H1 (cell line): Measurements from ENCODE around the gene PLA2G4E. TPM values are rescaled to one million over a fixed set of nuclear protein-coding genes. Genes with fewer than 3 reads are reported as not detected.

ENCODE experiments used
- CTCF ChIA-PET: fragments of 300-600 bp; sonication (Branson Sonifier 250); formaldehyde crosslinking; loops from one replicate; lab custom pipeline; 2021; ENCODE audit not compliant: partially characterized antibody; lab: Charles Lee
- POLR2A ChIA-PET: fragments of 300-600 bp; sonication (Branson Sonifier 250); formaldehyde crosslinking; loops from one replicate; lab custom pipeline; 2021; ENCODE audit warnings: inconsistent platforms; ENCODE audit not compliant: partially characterized antibody; lab: Charles Lee
- DNase-seq, 2 experiments: peaks; one replicate each; pipeline versions ENCODE4 v3.0.0 to v3.0.0-alpha.2; 2010 to 2022; ENCODE audit warnings: low spot score in 2 of 2, low read depth in 1 of 2, mixed read lengths in 1 of 2
- FAIRE-seq: peaks from 2 replicates; lab custom pipeline; 2011; peaks lifted over from hg19 to GRCh38; lab: Jason Lieb, UNC
- H2AFZ ChIP-seq: 2 replicates; pipeline ENCODE4 v1.8.1; 2012; ENCODE audit warnings: low read length, inconsistent platforms
- H2AK5ac ChIP-seq: 2 replicates; pipeline ENCODE4 v1.6.1; 2013; ENCODE audit warnings: low read depth, low read length
- H2BK120ac ChIP-seq: replicated peaks from 2 replicates; pipeline ENCODE3; 2013; ENCODE audit warnings: low read depth, low read length, inconsistent platforms
- H2BK12ac ChIP-seq: 2 replicates; pipeline ENCODE4 v1.6.1; 2013; ENCODE audit warnings: low read depth, low read length
- H2BK15ac ChIP-seq: 2 replicates; pipeline ENCODE4 v1.6.1; 2013; ENCODE audit warnings: low read length
- H2BK20ac ChIP-seq: 2 replicates; pipeline ENCODE4 v1.6.1; 2013; ENCODE audit warnings: low read length
- H2BK5ac ChIP-seq: 2 replicates; pipeline ENCODE4 v1.6.1; 2013; ENCODE audit warnings: low read depth, low read length
- H3K14ac ChIP-seq: 2 replicates; pipeline ENCODE4 v1.6.1; 2013; ENCODE audit warnings: inconsistent platforms; ENCODE audit not compliant: insufficient read length
- H3K18ac ChIP-seq: 2 replicates; pipeline ENCODE4 v1.6.1; 2013; ENCODE audit warnings: low read length; ENCODE audit errors: extremely low read depth
- H3K23ac ChIP-seq: 2 replicates; pipeline ENCODE4 v1.6.1; 2013; ENCODE audit warnings: inconsistent platforms; ENCODE audit not compliant: insufficient read length
- H3K23me2 ChIP-seq: 2 replicates; pipeline ENCODE4 v1.6.1; 2013; ENCODE audit warnings: low read depth, low read length
- H3K27ac ChIP-seq: 2 replicates; pipeline ENCODE4 v1.6.1; 2011; ENCODE audit warnings: low read depth, low read length, inconsistent platforms
- H3K27me3 ChIP-seq, 4 experiments: replicated peaks in 1 of 4; 1 replicate in 1 of 4; 2 replicates in 3 of 4; pipeline versions ENCODE4 v1.6.1 to v1.8.1; 2011 to 2013; ENCODE audit warnings: low read length in 3 of 4, mild to moderate bottlenecking in 3 of 4, inconsistent platforms in 2 of 4, mixed read lengths in 2 of 4, moderate library complexity in 1 of 4; ENCODE audit not compliant: control insufficient read depth in 3 of 4, insufficient read depth in 3 of 4; ENCODE audit errors: extremely low read depth in 1 of 4
- H3K36me3 ChIP-seq, 4 experiments: 2 replicates each; pipeline versions ENCODE4 v1.6.1 to v1.8.1; 2011 to 2013; ENCODE audit warnings: mild to moderate bottlenecking in 4 of 4, low read length in 3 of 4, moderate library complexity in 2 of 4, control low read depth in 1 of 4, inconsistent platforms in 1 of 4; ENCODE audit not compliant: insufficient read depth in 4 of 4, control insufficient read depth in 2 of 4
- H3K4ac ChIP-seq: replicated peaks from 2 replicates; pipeline ENCODE3; 2013; ENCODE audit warnings: low read length, low read depth, mixed read lengths, inconsistent platforms; ENCODE audit not compliant: insufficient read length
- H3K4me1 ChIP-seq, 4 experiments: replicated peaks in 1 of 4; 1 replicate in 1 of 4; 2 replicates in 3 of 4; pipeline versions ENCODE4 v1.6.1 to v1.8.1; 2011 to 2013; ENCODE audit warnings: low read length in 3 of 4, inconsistent platforms in 2 of 4, mixed read lengths in 1 of 4; ENCODE audit not compliant: insufficient read depth in 4 of 4, control insufficient read depth in 3 of 4
- H3K4me2 ChIP-seq, 2 experiments: 2 replicates each; pipeline versions ENCODE4 v1.6.1 to v1.8.1; 2011 to 2013; ENCODE audit warnings: low read depth in 2 of 2, low read length in 2 of 2, control low read depth in 1 of 2, inconsistent platforms in 1 of 2, mild to moderate bottlenecking in 1 of 2; ENCODE audit not compliant: insufficient read depth in 1 of 2
- H3K4me3 ChIP-seq, 4 experiments: fragments of 200-600, 300-600 bp in 1 of 4; sonication (generic), shearing (Covaris generic), sonication (Bioruptor Twin) in 1 of 4; 2 replicates each; pipeline versions ENCODE4 v1.5.1 to v1.8.1; 2011 to 2016; ENCODE audit warnings: low read length in 4 of 4, low read depth in 3 of 4, control low read depth in 2 of 4, inconsistent platforms in 2 of 4, mild to moderate bottlenecking in 2 of 4, mixed read lengths in 1 of 4, moderate library complexity in 1 of 4; ENCODE audit not compliant: insufficient read depth in 2 of 4; ENCODE audit errors: extremely low read depth in 1 of 4
- H3K56ac ChIP-seq: replicated peaks from 2 replicates; pipeline ENCODE3; 2013; ENCODE audit warnings: low read depth, mild to moderate bottlenecking, mixed read lengths, low read length, inconsistent platforms; ENCODE audit not compliant: insufficient read length
- H3K79me1 ChIP-seq: 2 replicates; pipeline ENCODE4 v1.6.1; 2013; ENCODE audit warnings: low read depth, low read length, control low read depth
- H3K79me2 ChIP-seq, 2 experiments: 2 replicates each; pipeline versions ENCODE4 v1.6.1 to v1.8.1; 2012 to 2013; ENCODE audit warnings: low read length in 2 of 2, mild to moderate bottlenecking in 2 of 2, inconsistent platforms in 1 of 2; ENCODE audit not compliant: insufficient read depth in 2 of 2, control insufficient read depth in 1 of 2
- H3K9ac ChIP-seq, 4 experiments: replicated peaks in 1 of 4; 1 replicate in 1 of 4; 2 replicates in 3 of 4; pipeline versions ENCODE4 v1.6.1 to v1.8.1; 2011 to 2013; ENCODE audit warnings: low read depth in 3 of 4, low read length in 3 of 4, control low read depth in 2 of 4, mild to moderate bottlenecking in 2 of 4, moderate library complexity in 2 of 4, inconsistent platforms in 1 of 4; ENCODE audit errors: extremely low read depth in 1 of 4
- H3K9me3 ChIP-seq, 2 experiments: 2 replicates each; pipeline versions ENCODE4 v1.6.1 to v1.8.1; 2012 to 2013; ENCODE audit warnings: mild to moderate bottlenecking in 2 of 2, moderate library complexity in 2 of 2, control low read depth in 1 of 2, inconsistent platforms in 1 of 2, low read depth in 1 of 2, low read length in 1 of 2, mixed read lengths in 1 of 2; ENCODE audit not compliant: insufficient read depth in 2 of 2
- H4K20me1 ChIP-seq, 2 experiments: replicated peaks in 1 of 2; 2 replicates each; pipeline versions ENCODE3 to v1.8.1; 2011 to 2013; ENCODE audit warnings: inconsistent platforms in 2 of 2, low read length in 2 of 2, mild to moderate bottlenecking in 1 of 2; ENCODE audit not compliant: insufficient read depth in 2 of 2, control insufficient read depth in 1 of 2
- H4K5ac ChIP-seq: 2 replicates; pipeline ENCODE4 v1.6.1; 2013; ENCODE audit warnings: low read length, low read depth, mixed read lengths, inconsistent platforms; ENCODE audit not compliant: insufficient read length
- H4K8ac ChIP-seq: 2 replicates; pipeline ENCODE4 v1.8.0; 2013; ENCODE audit warnings: mild to moderate bottlenecking, moderate library complexity, low read length, inconsistent platforms; ENCODE audit not compliant: insufficient read depth; ENCODE audit errors: extremely low read depth
- H4K91ac ChIP-seq: replicated peaks from 2 replicates; pipeline ENCODE3; 2013; ENCODE audit warnings: low read length, mixed read lengths, inconsistent platforms; ENCODE audit not compliant: insufficient read length
- CBX8 ChIP-seq: fragments of 300-800, 300-1000 bp; sonication (generic); IDR thresholded peaks from 2 replicates; pipeline ENCODE4 v1.7.1; 2016; ENCODE audit warnings: low read depth, low read length, borderline replicate concordance
- CTCF ChIP-seq, 3 experiments: IDR thresholded peaks; 1 replicate in 2 of 3; 2 replicates in 1 of 3; pipeline versions ENCODE4 v1.5.1 to v1.6.1; 2011; ENCODE audit warnings: low read length in 3 of 3, mild to moderate bottlenecking in 3 of 3, inconsistent platforms in 2 of 3, low read depth in 1 of 3, moderate library complexity in 1 of 3; ENCODE audit not compliant: insufficient read depth in 1 of 3; ENCODE audit errors: control extremely low read depth in 1 of 3
- EP300 ChIP-seq, 2 experiments: IDR thresholded peaks; 1 replicate in 1 of 2; 2 replicates in 1 of 2; pipeline ENCODE4 v1.6.1; 2011 to 2012; ENCODE audit warnings: low read depth in 2 of 2, low read length in 2 of 2, mild to moderate bottlenecking in 2 of 2, borderline replicate concordance in 1 of 2, inconsistent platforms in 1 of 2, moderate library complexity in 1 of 2
- HDAC2 ChIP-seq, 2 experiments: fragments of 300-600 bp in 1 of 2; sonication (generic) in 1 of 2; IDR thresholded peaks; 2 replicates each; pipeline ENCODE4 v1.6.1; 2011 to 2012; ENCODE audit warnings: low read depth in 2 of 2, low read length in 2 of 2, mild to moderate bottlenecking in 2 of 2, moderate library complexity in 2 of 2, borderline replicate concordance in 1 of 2, inconsistent platforms in 1 of 2
- NANOG ChIP-seq: IDR thresholded peaks from 2 replicates; pipeline ENCODE4 v1.6.1; 2011; ENCODE audit warnings: low read length, low read depth, mild to moderate bottlenecking, inconsistent platforms; ENCODE audit not compliant: insufficient read depth, poor library complexity, severe bottlenecking
- WGBS, 2 experiments: shearing (Covaris generic) in 1 of 2; methylation state at CpG; one replicate each; pipeline versions ENCODE4 v1.1.6 to v1.1.7; 2013 to 2015; ENCODE audit warnings: low lambda C conversion rate in 2 of 2, mixed read lengths in 2 of 2, inconsistent platforms in 1 of 2, low coverage in 1 of 2, missing lambda C conversion rate in 1 of 2; ENCODE audit not compliant: insufficient replicate concordance in 2 of 2, insufficient coverage in 1 of 2, insufficient read length in 1 of 2; ENCODE audit errors: extremely low coverage in 1 of 2, missing lambda C conversion rate in 1 of 2; 5-methylcytosine and 5-hydroxymethylcytosine counted together
- polyA plus RNA-seq, 7 experiments: library from polyadenylated mRNA; depleted of rRNA in 3 of 7; stranded (reverse) in 5 of 7; unstranded in 2 of 7; fragments of >200 nt in 5 of 7; fragments of 200-250 nt in 2 of 7; gene quantifications; 1 replicate in 5 of 7; 2 replicates in 1 of 7; 4 replicates in 1 of 7; pipeline versions ENCODE4 v1.2.1 to v1.2.3, GENCODE V29; 2011 to 2013; ENCODE audit warnings: missing spikeins in 2 of 7, mixed read lengths in 2 of 7
- total RNA-seq: library from RNA; stranded (reverse); fragmentation: NEBNext Ultra II Directional; extraction: Animal tissue kit (Norgen Biotek cat#: 25700); gene quantifications from 2 replicates; pipeline ENCODE4 v1.2.1, GENCODE V29; 2021

PLA2G4E gene
- total and polyA plus RNA-seq, 2 of the 8 experiments (the other 6 are each of a cell fraction or from before 2014, with no cell fraction given), result 0.03 TPM; not detected in 1

GRCh38 chr15:41972253-41973242 lies 48.3 kb downstream of the PLA2G4E start, which contains the start of gene EHD4:
EHD4 (minus strand) TSS chr15:41972557; CDS start chr15:41972494, 63 bp downstream.
- Histone ChIP-seq H4K91ac (peak within 1 kb of the TSS; percentile 73), H2AFZ (peak within 1 kb of the TSS; percentile 83; the same call in 1 of the 2 replicates), H3K14ac (peak within 1 kb of the TSS; percentile 90), H2BK5ac (peak within 1 kb of the TSS; percentile 88), H3K27me3 (no peaks in the 10 kb centered on the region), H2AK5ac (0 out of 2 replicates have a peak within 1 kb of the TSS, but pooled peaks have one; percentile 59), H3K79me2 (peaks cover 12 to 38% of the 10 kb centered on the region in 2 experiments), H4K5ac (peak within 1 kb of the TSS; percentile 89), H3K23ac (peak within 1 kb of the TSS; percentile 18), H3K23me2 (peaks cover 5% of the 10 kb centered on the region; the same call in 1 of the 2 replicates), H3K79me1 (peaks cover 19% of the 10 kb centered on the region), H4K8ac (peak within 1 kb of the TSS; percentile 87), H4K20me1 (peaks cover 9 to 15% of the 10 kb centered on the region in 2 experiments), H3K4me2 (peak within 1 kb of the TSS; percentile 88 to 90), H2BK12ac (no peak within 1 kb of the TSS), H2BK15ac (no peak within 1 kb of the TSS), H3K36me3 (no peaks in the 10 kb centered on the region), H3K4me1 (peaks cover 0 to 10% (median 5%) of the 10 kb centered on the region in 4 experiments; a peak in 3 of 7 replicates), H2BK20ac (no peak within 1 kb of the TSS), H3K4ac (peak within 1 kb of the TSS; percentile 89), H3K9me3 (no peaks in the 10 kb centered on the region), H3K9ac (peak within 1 kb of the TSS; percentile 73 to 94 (median 86)), H3K56ac (peak within 1 kb of the TSS; percentile 94), H3K4me3 (peak within 1 kb of the TSS; percentile 75 to 100 (median 93)), H3K18ac (peak within 1 kb of the TSS; percentile 96), H2BK120ac (no peak within 1 kb of the TSS), H3K27ac (peak within 1 kb of the TSS; percentile 89)
- WGBS, 2 experiments, result 4% methylated on average over 60 of the region's 72 CpGs; no CpG with 5 or more reads in 1 of the 2 experiments
- FAIRE-seq (peak; percentile 89), DNase-seq (peak; percentile 94 to 95)
- ChIA-PET POLR2A (interaction anchor here (0.5 to 2.2 kb wide), 15 partner anchors 9 to 534 kb away, joined by 3 to 14 read pairs (median 3); no protein-coding TSS in a partner anchor), CTCF (interaction anchor here (0.6 to 3.0 kb wide), 6 partner anchors 9 to 497 kb away, joined by 3 to 15 read pairs (median 6); no protein-coding TSS in a partner anchor)
- TF ChIP-seq HDAC2 (IDR thresholded peaks at IDR 0.05; ENCODE audit: borderline replicate concordance in 1 of 2, low read depth in 2 of 2, low read length in 2 of 2), result no peak
- peak in 2 of 3 experiments; percentile 39 to 42; a peak in 2 of 4 replicates for TF ChIP-seq CTCF (IDR thresholded peaks at IDR 0.05; ENCODE audit: control extremely low read depth in 1 of 3, insufficient read depth in 1 of 3, low read depth in 1 of 3, low read length in 3 of 3)
- no peak for TF ChIP-seq NANOG
- TF ChIP-seq EP300 (IDR thresholded peaks at IDR 0.05; ENCODE audit: borderline replicate concordance in 1 of 2, low read depth in 2 of 2, low read length in 2 of 2), result no peak
- TF ChIP-seq CBX8, result no peak
